ENCODE measurements around the gene PPP2R5A. TPM values are rescaled to one million over a fixed set of nuclear protein-coding genes. Genes with fewer than 3 reads are reported as not detected.

Gene PPP2R5A
- total RNA-seq (2014; rRNA removed; shearing (Covaris generic)): 26.8 and 28.0 TPM in 2 replicates
- total RNA-seq (2022): 36.0 and 37.7 TPM in 2 replicates
- percentile 85 among the genes with signal in this experiment for Bru-seq, nascent RNA
- percentile 81 among the genes with signal in this experiment for BruChase-seq, experiment 1, labeled RNA remaining after a 6-hour chase
- percentile 79 among the genes with signal in this experiment for BruChase-seq, experiment 2, labeled RNA remaining after a 2-hour chase
- long read RNA-seq, transcript PPP2R5A-201 (13 exons, 3,128 nt): major isoform, 34 of 42 reads
- long read RNA-seq, partial matches to known transcripts: 1 of 42 reads
- long read RNA-seq, other reads (novel, unspliced or antisense): 7 of 42 reads

DNA sequence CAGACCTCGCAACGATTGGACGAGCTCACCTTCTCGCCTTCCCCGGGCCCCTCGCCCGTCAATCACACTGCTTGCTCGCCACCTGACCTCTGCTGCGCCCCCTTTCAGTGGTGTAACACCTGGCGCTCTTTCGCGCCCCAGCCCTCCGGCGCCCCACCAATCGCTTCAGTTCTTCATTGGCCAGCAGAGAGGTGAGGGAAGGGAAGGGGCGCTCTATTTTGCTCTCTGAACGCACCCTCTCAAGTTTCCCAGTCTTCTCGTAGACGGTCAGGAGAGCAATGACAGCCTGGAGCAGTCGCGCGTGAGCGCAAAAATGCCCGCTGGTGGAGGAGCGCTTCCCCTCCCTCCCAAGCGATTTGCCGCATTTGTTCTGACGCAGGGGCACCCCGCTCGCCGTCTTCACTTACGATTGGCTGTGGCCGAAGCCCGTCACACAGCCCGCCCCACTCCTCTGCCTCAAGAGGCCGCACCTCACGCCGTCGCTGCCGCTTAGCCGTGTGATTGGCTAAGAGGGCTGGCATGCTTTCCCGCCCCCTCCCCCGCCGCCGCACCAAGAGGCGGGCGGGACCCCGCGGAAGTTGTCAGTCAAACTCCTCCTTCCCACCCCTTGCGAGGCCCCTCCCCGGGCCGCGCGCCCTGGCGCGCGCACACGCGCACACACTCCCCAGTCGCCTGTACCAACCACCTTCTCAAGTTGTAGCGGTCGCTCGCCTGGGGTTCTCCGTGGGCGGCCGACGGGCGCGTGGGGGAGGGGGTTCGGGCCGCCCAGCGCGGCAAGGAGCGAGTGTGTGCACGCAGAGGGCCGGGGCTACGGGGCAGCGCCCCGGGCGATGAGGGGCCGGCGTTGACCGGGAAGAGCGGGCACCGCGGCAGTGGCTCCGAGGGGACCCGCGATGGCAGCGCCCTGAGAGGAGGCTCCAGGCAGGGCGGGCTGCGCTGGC lies at the start of gene PPP2R5A:
PPP2R5A (plus strand) TSS at position 667 of the 941 bp plus-strand sequence. CDS start 701 bp downstream, outside the sequence.
- H3K9me3 ChIP-seq (ENCODE audit: low read length): no peaks in the 10 kb centered on the region
- peaks cover 29% of the 10 kb centered on the region for H3K4me1 ChIP-seq (ENCODE audit: insufficient read depth, low read length, poor library complexity, severe bottlenecking)
- peak; percentile 99 for DNase-seq (ENCODE audit: low spot score)
- POLR2A ChIA-PET: interaction anchor here (0.7 to 1.8 kb wide), 11 partner anchors 8 to 269 kb away, joined by 3 to 14 read pairs (median 3); partner anchors contain the start of genes DTL and INTS7
- CTCF ChIA-PET (ENCODE audit: unreplicated experiment): interaction anchor here (1.1 kb wide), 1 partner anchor 81 kb away, joined by 3 read pairs; no protein-coding TSS in a partner anchor
- TF ChIP-seq, protein P1, sequence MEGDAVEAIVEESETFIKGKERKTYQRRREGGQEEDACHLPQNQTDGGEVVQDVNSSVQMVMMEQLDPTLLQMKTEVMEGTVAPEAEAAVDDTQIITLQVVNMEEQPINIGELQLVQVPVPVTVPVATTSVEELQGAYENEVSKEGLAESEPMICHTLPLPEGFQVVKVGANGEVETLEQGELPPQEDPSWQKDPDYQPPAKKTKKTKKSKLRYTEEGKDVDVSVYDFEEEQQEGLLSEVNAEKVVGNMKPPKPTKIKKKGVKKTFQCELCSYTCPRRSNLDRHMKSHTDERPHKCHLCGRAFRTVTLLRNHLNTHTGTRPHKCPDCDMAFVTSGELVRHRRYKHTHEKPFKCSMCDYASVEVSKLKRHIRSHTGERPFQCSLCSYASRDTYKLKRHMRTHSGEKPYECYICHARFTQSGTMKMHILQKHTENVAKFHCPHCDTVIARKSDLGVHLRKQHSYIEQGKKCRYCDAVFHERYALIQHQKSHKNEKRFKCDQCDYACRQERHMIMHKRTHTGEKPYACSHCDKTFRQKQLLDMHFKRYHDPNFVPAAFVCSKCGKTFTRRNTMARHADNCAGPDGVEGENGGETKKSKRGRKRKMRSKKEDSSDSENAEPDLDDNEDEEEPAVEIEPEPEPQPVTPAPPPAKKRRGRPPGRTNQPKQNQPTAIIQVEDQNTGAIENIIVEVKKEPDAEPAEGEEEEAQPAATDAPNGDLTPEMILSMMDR (conservative IDR thresholded peaks at IDR 0.05; ENCODE audit: low read length): peak; percentile 73
- no peak for TF ChIP-seq EZH2phosphoT487 (IDR thresholded peaks at IDR 0.05; ENCODE audit: borderline replicate concordance, low read depth, low read length)
- intact Hi-C loops (cut with micrococcal nuclease; ENCODE audit: unreplicated experiment): loop anchor here (1.0 to 10.0 kb wide), 8 partner anchors 170 to 1028 kb away; partner anchors contain the start of genes DTL, INTS7, LPGAT1 and NEK2
- peak within 1 kb of the TSS; percentile 90 for H3K4me2 ChIP-seq (ENCODE audit: low read length)
- H3K27ac ChIP-seq (ENCODE audit: low read depth, low read length, poor library complexity, severe bottlenecking): peak within 1 kb of the TSS; percentile 81
- H3K36me3 ChIP-seq (ENCODE audit: insufficient read depth, low read length): peaks cover 7% of the 10 kb centered on the region; the same call in 1 of the 2 replicates
- H3K9me2 ChIP-seq (ENCODE audit: insufficient read depth, low read length): no peaks in the 10 kb centered on the region
- H3K79me2 ChIP-seq (ENCODE audit: insufficient read depth, low read depth, low read length): peaks cover 37% of the 10 kb centered on the region
- peak within 1 kb of the TSS; percentile 80 for H3K4me3 ChIP-seq (ENCODE audit: low read depth, low read length, poor library complexity, severe bottlenecking)
- peak within 1 kb of the TSS; percentile 90 for H2AFZ ChIP-seq (ENCODE audit: low read length)
- BruUV-seq (replicated peaks): no TSS peak
- peaks cover 12% of the 10 kb centered on the region; the same call in 1 of the 2 replicates for H4K20me1 ChIP-seq (ENCODE audit: insufficient read depth, low read length)

DNA sequence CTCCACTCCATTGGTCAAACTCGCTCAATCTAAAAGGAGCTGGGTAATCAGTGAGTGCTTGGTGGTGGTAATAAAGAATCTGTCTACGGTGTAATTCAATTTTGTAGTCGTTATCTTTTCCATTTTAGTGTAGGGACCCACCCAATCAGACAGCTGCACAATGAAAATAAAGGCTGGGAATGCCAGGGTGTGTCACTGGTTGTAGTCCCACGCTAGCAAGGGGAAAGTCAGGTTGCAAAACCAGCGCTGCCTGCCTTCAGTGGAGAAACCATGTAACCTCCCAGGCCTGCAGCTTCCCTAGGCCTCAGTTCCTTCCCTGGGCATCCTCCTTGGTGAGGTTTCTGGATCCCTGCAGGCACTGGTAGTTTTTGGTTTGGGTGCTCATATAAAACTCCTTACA lies 49.4 kb upstream of the PPP2R5A start:
- ChIA-PET CTCF (ENCODE audit: unreplicated experiment) (no interaction called here), POLR2A (no interaction called here)
- Histone ChIP-seq H4K20me1 (ENCODE audit: insufficient read depth, low read length) (no peaks in the 10 kb centered on the region), H3K9me2 (ENCODE audit: insufficient read depth, low read length) (no peaks in the 10 kb centered on the region), H3K27ac (ENCODE audit: low read depth, low read length, poor library complexity, severe bottlenecking) (no peak overlapping the region), H3K4me2 (ENCODE audit: low read length) (no peak overlapping the region), H2AFZ (ENCODE audit: low read length) (no peak overlapping the region), H3K9me3 (ENCODE audit: low read length) (no peaks in the 10 kb centered on the region), H3K36me3 (ENCODE audit: insufficient read depth, low read length) (no peaks in the 10 kb centered on the region), H3K4me3 (ENCODE audit: low read depth, low read length, poor library complexity, severe bottlenecking) (no peak overlapping the region), H3K79me2 (ENCODE audit: insufficient read depth, low read depth, low read length) (no peaks in the 10 kb centered on the region), H3K4me1 (ENCODE audit: insufficient read depth, low read length, poor library complexity, severe bottlenecking) (no peaks in the 10 kb centered on the region)
- intact Hi-C loops (cut with micrococcal nuclease; ENCODE audit: unreplicated experiment): no loop called here
- DNase-seq (ENCODE audit: low spot score): no peak
- TF ChIP-seq EZH2phosphoT487 (IDR thresholded peaks at IDR 0.05; ENCODE audit: borderline replicate concordance, low read depth, low read length): no peak
- TF ChIP-seq, protein P1 (conservative IDR thresholded peaks at IDR 0.05; ENCODE audit: low read length): no peak
- no TSS peak for BruUV-seq (replicated peaks)
